A549 (cell line): ENCODE measurements around the gene PLPPR1. TPM values are rescaled to one million over a fixed set of nuclear protein-coding genes. Genes with fewer than 3 reads are reported as not detected.

ENCODE experiments used
- ATAC-seq, 2 experiments: fragments of 200-7000 bp in 1 of 2; fragments of >200 bp in 1 of 2; cut with Nextera tagmentation in 1 of 2; cut with Tn5 transposase in 1 of 2; 3 replicates each; pipeline versions ENCODE4 v1.8.0 to v1.9.1; 2018 to 2020; ENCODE audit warnings: mild to moderate bottlenecking in 1 of 2, moderate library complexity in 1 of 2
- CTCF ChIA-PET: fragments of 300-600 bp; sonication (Branson Sonifier 250); formaldehyde crosslinking; extraction: SDS; loops from one replicate; lab custom pipeline; 2021; ENCODE audit warnings: antibody characterized with exemption, inconsistent platforms; lab: Yijun Ruan, JAX
- POLR2A ChIA-PET: fragments of 350-600 bp; formaldehyde crosslinking; extraction: SDS; loops from one replicate; lab custom pipeline; 2021; ENCODE audit warnings: antibody characterized with exemption, inconsistent platforms; lab: Yijun Ruan, JAX
- DNase-seq, 2 experiments: peaks; one replicate each; pipeline versions ENCODE4 v3.0.0 to v3.0.0-alpha.2; 2011 to 2016; ENCODE audit warnings: low read depth in 1 of 2, low spot score in 1 of 2
- FAIRE-seq: peaks from 2 replicates; lab custom pipeline; 2011; peaks lifted over from hg19 to GRCh38; lab: Jason Lieb, UNC
- H3K27ac ChIP-seq, 2 experiments: fragments of >200 bp; sonication (Bioruptor Twin); formaldehyde crosslinking; 3 replicates each; pipeline ENCODE4 v1.5.1; 2016 to 2017
- H3K4me1 ChIP-seq: fragments of >200 bp; sonication (Bioruptor Twin); formaldehyde crosslinking; 3 replicates; pipeline ENCODE4 v1.6.1; 2016
- H3K4me2 ChIP-seq: fragments of >200 bp; sonication (Bioruptor Twin); formaldehyde crosslinking; 3 replicates; pipeline ENCODE4 v1.6.1; 2016
- H3K4me3 ChIP-seq: fragments of >200 bp; sonication (Bioruptor Twin); formaldehyde crosslinking; 3 replicates; pipeline ENCODE4 v1.5.1; 2016
- H3K9me3 ChIP-seq: fragments of >200 bp; sonication (Bioruptor Twin); formaldehyde crosslinking; 3 replicates; pipeline ENCODE4 v1.6.1; 2016
- BHLHE40 ChIP-seq: IDR thresholded peaks from 2 replicates; pipeline ENCODE4 v1.6.1; 2012; ENCODE audit warnings: low read depth, low read length, inconsistent platforms
- CBX8 ChIP-seq: fragments of 200-600 bp; sonication (generic); IDR thresholded peaks from 2 replicates; pipeline ENCODE4 v1.6.1; 2016
- CHD2 ChIP-seq: fragments of 150-350 bp; IDR thresholded peaks from 2 replicates; pipeline ENCODE4 v1.6.1; 2014; ENCODE audit warnings: low read length; ENCODE audit not compliant: partially characterized antibody
- EHF ChIP-seq: fragments of 250-450 bp; sonication (Bioruptor Pico); IDR thresholded peaks from 2 replicates; pipeline ENCODE4 v1.5.0; 2020; ENCODE audit warnings: mild to moderate bottlenecking
- EHMT2 ChIP-seq: fragments of 200-600 bp; sonication (generic); IDR thresholded peaks from 2 replicates; pipeline ENCODE4 v1.6.1; 2016; ENCODE audit warnings: antibody characterized with exemption, low read depth, mild to moderate bottlenecking, moderate library complexity
- EP300 ChIP-seq, 2 experiments: fragments of >200 bp; sonication (Bioruptor Twin); formaldehyde crosslinking; IDR thresholded peaks; 2 replicates in 1 of 2; 3 replicates in 1 of 2; pipeline ENCODE4 v1.6.1; 2016 to 2017
- FOSB ChIP-seq: fragments of 250-450 bp; sonication (Bioruptor Pico); IDR thresholded peaks from 2 replicates; pipeline ENCODE4 v1.5.0; 2020; ENCODE audit warnings: mild to moderate bottlenecking, moderate library complexity
- FOSL2 ChIP-seq, 2 experiments: fragments of 450-650 bp in 1 of 2; fragments of >200 bp in 1 of 2; sonication (Bioruptor Twin) in 1 of 2; formaldehyde crosslinking; IDR thresholded peaks; 2 replicates each; pipeline versions ENCODE4 v1.5.0 to v1.6.1; 2016 to 2020; ENCODE audit warnings: mild to moderate bottlenecking in 1 of 2, moderate library complexity in 1 of 2
- FOXS1 ChIP-seq: fragments of 250-450 bp; sonication (Bioruptor Pico); IDR thresholded peaks from 2 replicates; pipeline ENCODE4 v1.5.0; 2020; ENCODE audit warnings: mild to moderate bottlenecking, moderate library complexity
- HEYL ChIP-seq: fragments of 250-450 bp; sonication (Bioruptor Pico); IDR thresholded peaks from 2 replicates; pipeline ENCODE4 v1.8.0; 2021; ENCODE audit warnings: mild to moderate bottlenecking, moderate library complexity
- HOXA7 ChIP-seq: fragments of 250-450 bp; sonication (Bioruptor Pico); IDR thresholded peaks from 2 replicates; pipeline ENCODE4 v1.5.0; 2020; ENCODE audit warnings: mild to moderate bottlenecking, moderate library complexity
- JUN ChIP-seq, 2 experiments: fragments of >200 bp; sonication (Bioruptor Twin); formaldehyde crosslinking; IDR thresholded peaks; 2 replicates in 1 of 2; 3 replicates in 1 of 2; pipeline ENCODE4 v1.6.1; 2016 to 2017
- JUNB ChIP-seq: fragments of >200 bp; sonication (Bioruptor Twin); formaldehyde crosslinking; IDR thresholded peaks from 2 replicates; pipeline ENCODE4 v1.6.1; 2016
- KDM5A ChIP-seq: fragments of 200-600 bp; sonication (generic); IDR thresholded peaks from 2 replicates; pipeline ENCODE4 v1.6.1; 2016; ENCODE audit warnings: antibody characterized with exemption, mild to moderate bottlenecking
- MAFK ChIP-seq: fragments of 450-650 bp; IDR thresholded peaks from 2 replicates; pipeline ENCODE4 v1.6.1; 2014; ENCODE audit not compliant: partially characterized antibody
- MYC ChIP-seq: IDR thresholded peaks from 2 replicates; pipeline ENCODE4 v1.6.1; 2012; ENCODE audit warnings: mild to moderate bottlenecking, inconsistent platforms, low read length, improper control_type of control experiment, borderline replicate concordance
- NFE2L2 ChIP-seq: fragments of 150-350 bp; conservative IDR thresholded peaks from 2 replicates; pipeline ENCODE4 v1.6.1; 2014; ENCODE audit warnings: low read length
- NPAS2 ChIP-seq: fragments of 250-450 bp; sonication (Bioruptor Pico); IDR thresholded peaks from 2 replicates; pipeline ENCODE4 v1.8.0; 2022; ENCODE audit warnings: mild to moderate bottlenecking, moderate library complexity, borderline replicate concordance
- NR3C1 ChIP-seq: fragments of >200 bp; sonication (Bioruptor Twin); formaldehyde crosslinking; IDR thresholded peaks from 3 replicates; pipeline ENCODE4 v1.6.1; 2017
- RCOR1 ChIP-seq: fragments of 150-350 bp; IDR thresholded peaks from 2 replicates; pipeline ENCODE4 v1.6.1; 2014; ENCODE audit warnings: antibody characterized with exemption, low read length, low read depth
- RNF2 ChIP-seq: fragments of 200-600 bp; sonication (generic); IDR thresholded peaks from 2 replicates; pipeline ENCODE4 v1.6.1; 2016; ENCODE audit warnings: low read depth, mild to moderate bottlenecking, antibody characterized with exemption, moderate library complexity, borderline replicate concordance
- TFCP2L1 ChIP-seq: fragments of 250-450 bp; sonication (Bioruptor Pico); IDR thresholded peaks from 2 replicates; pipeline ENCODE4 v1.5.0; 2021; ENCODE audit warnings: mild to moderate bottlenecking
- TP53 ChIP-seq: fragments of 250-450 bp; sonication (Bioruptor Pico); IDR thresholded peaks from 2 replicates; pipeline ENCODE4 v1.5.0; 2021; ENCODE audit warnings: mild to moderate bottlenecking, moderate library complexity
- ZC3H11A ChIP-seq: fragments of 450-650 bp; IDR thresholded peaks from 2 replicates; pipeline ENCODE4 v1.6.1; 2014; ENCODE audit warnings: antibody characterized with exemption, mild to moderate bottlenecking
- ZNF302 ChIP-seq: fragments of 250-450 bp; sonication (Bioruptor Pico); IDR thresholded peaks from 2 replicates; pipeline ENCODE4 v1.9.0; 2021; ENCODE audit warnings: inconsistent platforms, mild to moderate bottlenecking, moderate library complexity
- WGBS: methylation state at CpG from one replicate; pipeline ENCODE4 v1.1.6; 2017; ENCODE audit errors: missing lambda C conversion rate; 5-methylcytosine and 5-hydroxymethylcytosine counted together
- polyA plus RNA-seq, 4 experiments: library from polyadenylated mRNA; depleted of rRNA in 3 of 4; stranded (reverse); fragments of >200 nt; fragmentation: RNase III in 1 of 4; extraction: RNeasy Plus Mini Kit Qiagen cat#74134 plus additional on column Dnase treatment in 1 of 4; gene quantifications; 2 replicates in 3 of 4; 3 replicates in 1 of 4; pipeline ENCODE4 v1.2.3, GENCODE V29; 2011 to 2017
- TF ChIP-seq, protein P1 (sequence below): fragments of 450-650 bp; IDR thresholded peaks from 2 replicates; pipeline ENCODE4 v1.6.1; 2014; ENCODE audit warnings: antibody characterized with exemption
- TF ChIP-seq, protein P2 (sequence below): IDR thresholded peaks from 2 replicates; pipeline ENCODE4 v1.6.1; 2012

Gene PLPPR1
- polyA plus RNA-seq, 2 of the 4 experiments (the other 2 are of a cell fraction): 0.06 to 1.2 TPM

DNA sequence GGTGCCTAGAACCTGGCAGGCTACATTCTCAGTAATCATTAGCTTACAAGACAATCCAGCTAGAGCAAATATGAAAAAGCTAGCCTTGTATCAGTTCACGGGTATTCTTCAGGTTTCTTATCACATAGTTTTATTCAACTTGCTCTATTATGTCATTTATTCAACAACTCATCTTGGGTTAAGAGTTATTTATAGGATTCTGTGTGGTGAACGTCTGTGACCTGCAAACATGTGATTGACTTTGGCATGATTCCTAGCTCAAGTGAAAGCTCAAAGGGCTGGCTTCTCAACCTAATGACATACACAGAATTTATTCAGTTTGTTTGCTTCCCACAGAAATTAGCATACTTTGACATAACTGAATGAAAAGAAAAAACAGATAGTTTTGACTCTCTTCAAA, 173.1 kb downstream of the PLPPR1 start:
- H3K4me1 ChIP-seq: no peaks in the 10 kb centered on the region
- H3K27ac ChIP-seq: no peak overlapping the region
- no peak for ATAC-seq
- ChIA-PET POLR2A (no interaction called here), CTCF (no interaction called here)
- TF ChIP-seq EP300 (IDR thresholded peaks at IDR 0.05) (no peak), NFE2L2 (no peak), ZC3H11A (no peak), JUNB (no peak), RNF2 (no peak)
- 0% methylated on average over 2 of the region's 2 CpGs for WGBS
- DNase-seq: no peak
- H3K4me3 ChIP-seq: no peak overlapping the region
- no peak for FAIRE-seq
- no peaks in the 10 kb centered on the region for H3K9me3 ChIP-seq
- no peak overlapping the region for H3K4me2 ChIP-seq

DNA sequence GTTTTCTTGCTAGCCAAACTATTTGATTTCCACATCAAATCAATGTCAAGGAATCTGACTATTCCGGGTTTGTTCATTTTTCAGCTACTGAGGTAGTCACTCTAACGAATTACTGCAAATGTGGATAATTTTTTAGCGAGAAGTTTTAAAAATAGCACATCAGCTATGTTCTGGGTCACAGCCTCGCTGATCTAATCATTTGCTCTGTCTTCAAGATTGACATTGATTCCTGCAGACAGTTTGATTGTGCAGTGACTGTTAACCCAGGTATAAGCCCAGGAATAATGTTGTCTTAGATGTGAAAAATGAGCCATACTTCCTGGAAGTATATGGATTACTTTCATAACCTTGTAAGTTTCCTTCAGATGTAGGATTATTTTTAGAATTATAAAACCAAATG, 181.1 kb downstream of the PLPPR1 start:
- DNase-seq (no peak), FAIRE-seq (no peak), ATAC-seq (no peak)
- no peaks in the 10 kb centered on the region for H3K9me3 ChIP-seq
- POLR2A ChIA-PET: no interaction called here
- WGBS: 17% methylated on average over 4 of the region's 4 CpGs
- TF ChIP-seq TP53 (CRISPR knock-in tag) (no peak), NR3C1 (no peak), TFCP2L1 (CRISPR knock-in tag) (no peak), FOSL2 (IDR thresholded peaks at IDR 0.05) (no peak), FOSL2 (CRISPR knock-in tag; IDR thresholded peaks at IDR 0.05) (no peak), HEYL (CRISPR knock-in tag) (no peak), EHF (CRISPR knock-in tag) (no peak), CBX8 (no peak), JUN (IDR thresholded peaks at IDR 0.05) (no peak)
- H3K4me1 ChIP-seq: no peaks in the 10 kb centered on the region
- H3K4me3 ChIP-seq: no peak overlapping the region
- no peak overlapping the region for H3K27ac ChIP-seq
- CTCF ChIA-PET: no interaction called here
- H3K4me2 ChIP-seq: no peak overlapping the region

DNA sequence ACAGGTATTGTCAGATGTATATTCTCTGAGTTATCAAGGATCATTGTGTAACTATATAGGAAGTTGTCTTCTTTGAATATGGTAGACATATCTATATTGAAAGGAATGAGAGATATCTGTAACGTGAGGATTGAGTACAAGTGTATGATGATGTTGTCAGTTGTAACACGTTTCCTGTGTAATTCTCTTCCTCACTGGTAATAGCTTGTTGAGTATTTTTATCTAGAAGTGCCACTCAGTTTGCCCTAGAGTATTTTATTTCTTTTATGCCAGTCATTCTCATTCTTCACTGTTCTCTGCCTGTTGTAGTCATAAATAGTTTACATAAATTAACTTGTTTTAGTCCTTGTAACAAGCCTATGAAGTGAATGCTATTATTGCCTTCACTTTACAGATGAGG, 184.1 kb downstream of the PLPPR1 start:
- no peaks in the 10 kb centered on the region for H3K9me3 ChIP-seq
- H3K4me1 ChIP-seq: no peaks in the 10 kb centered on the region
- DNase-seq (no peak), ATAC-seq (no peak), FAIRE-seq (peak; percentile 36)
- POLR2A ChIA-PET: no interaction called here
- H3K27ac ChIP-seq: no peak overlapping the region
- TF ChIP-seq FOSB (CRISPR knock-in tag): no peak
- TF ChIP-seq ZC3H11A: no peak
- TF ChIP-seq NFE2L2: peak; percentile 51
- no peak for TF ChIP-seq TP53 (CRISPR knock-in tag)
- TF ChIP-seq, all 56 proteins: peak for 1
- 29% methylated on average over 2 of the region's 2 CpGs for WGBS
- Histone ChIP-seq H3K4me2 (no peak overlapping the region), H3K4me3 (no peak overlapping the region)
- CTCF ChIA-PET: no interaction called here

DNA sequence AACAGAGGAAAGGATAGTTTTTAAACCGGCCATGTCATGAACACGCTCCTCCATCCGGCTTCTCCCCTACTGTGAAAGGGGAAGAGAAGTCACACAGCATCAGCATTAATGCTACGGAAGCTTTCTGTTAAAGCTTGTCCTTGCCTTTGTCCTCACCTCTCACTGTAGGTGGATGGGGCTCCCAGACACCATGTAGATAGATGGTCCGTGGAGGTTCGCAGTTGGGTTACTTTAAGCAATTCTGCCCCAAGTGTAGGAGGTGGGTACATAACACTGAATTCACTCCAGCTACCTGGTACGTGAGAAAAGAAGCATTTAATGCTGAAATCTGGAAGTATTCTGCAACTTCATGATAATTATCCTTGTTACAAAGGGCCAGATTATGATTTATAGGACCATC, 190.5 kb downstream of the PLPPR1 start:
- FAIRE-seq: no peak
- TF ChIP-seq, protein P1, sequence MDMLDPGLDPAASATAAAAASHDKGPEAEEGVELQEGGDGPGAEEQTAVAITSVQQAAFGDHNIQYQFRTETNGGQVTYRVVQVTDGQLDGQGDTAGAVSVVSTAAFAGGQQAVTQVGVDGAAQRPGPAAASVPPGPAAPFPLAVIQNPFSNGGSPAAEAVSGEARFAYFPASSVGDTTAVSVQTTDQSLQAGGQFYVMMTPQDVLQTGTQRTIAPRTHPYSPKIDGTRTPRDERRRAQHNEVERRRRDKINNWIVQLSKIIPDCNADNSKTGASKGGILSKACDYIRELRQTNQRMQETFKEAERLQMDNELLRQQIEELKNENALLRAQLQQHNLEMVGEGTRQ: no peak
- TF ChIP-seq RCOR1 (no peak), CHD2 (no peak), RNF2 (no peak)
- TF ChIP-seq, all 56 proteins: peak for 0
- WGBS: 45% methylated on average over 7 of the region's 7 CpGs
- ChIA-PET CTCF (no interaction called here), POLR2A (no interaction called here)
- no peak for ATAC-seq
- no peaks in the 10 kb centered on the region for H3K4me1 ChIP-seq
- H3K9me3 ChIP-seq: no peaks in the 10 kb centered on the region
- no peak overlapping the region for H3K4me3 ChIP-seq
- H3K4me2 ChIP-seq: no peak overlapping the region
- no peak for DNase-seq
- no peak overlapping the region for H3K27ac ChIP-seq

DNA sequence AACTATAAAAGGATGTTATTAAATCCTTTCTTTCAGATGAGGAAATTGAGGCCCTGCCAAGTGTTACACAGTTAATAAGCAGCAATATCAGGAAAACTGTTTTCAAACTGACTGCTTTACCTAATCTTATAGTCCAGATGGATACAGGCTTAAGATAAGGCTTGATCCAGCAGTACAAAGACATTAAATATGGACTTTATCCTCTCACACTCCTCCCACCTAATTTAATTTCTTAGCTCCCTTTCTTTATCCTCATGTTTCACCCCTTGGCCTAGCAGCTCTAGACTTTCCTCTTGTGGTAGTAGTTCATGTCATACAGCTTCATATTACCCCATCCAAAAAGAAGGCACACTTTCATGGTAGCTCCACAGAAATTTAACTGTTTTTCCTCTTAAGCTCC, 191.8 kb downstream of the PLPPR1 start:
- ChIA-PET CTCF (no interaction called here), POLR2A (no interaction called here)
- H3K4me1 ChIP-seq: no peaks in the 10 kb centered on the region
- H3K4me3 ChIP-seq: no peak overlapping the region
- DNase-seq (no peak), FAIRE-seq (no peak), ATAC-seq (no peak)
- no peaks in the 10 kb centered on the region for H3K9me3 ChIP-seq
- no peak overlapping the region for H3K4me2 ChIP-seq
- H3K27ac ChIP-seq: no peak overlapping the region
- TF ChIP-seq BHLHE40 (no peak), NPAS2 (CRISPR knock-in tag) (no peak), EP300 (IDR thresholded peaks at IDR 0.05) (no peak), MYC (no peak), JUNB (no peak), MAFK (no peak), TP53 (CRISPR knock-in tag) (no peak), KDM5A (no peak), FOXS1 (CRISPR knock-in tag) (no peak), FOSL2 (IDR thresholded peaks at IDR 0.05) (no peak), FOSL2 (CRISPR knock-in tag; IDR thresholded peaks at IDR 0.05) (no peak), HOXA7 (no peak), ZNF302 (no peak), EHMT2 (no peak)
- TF ChIP-seq, protein P1: no peak
- TF ChIP-seq, protein P2, sequence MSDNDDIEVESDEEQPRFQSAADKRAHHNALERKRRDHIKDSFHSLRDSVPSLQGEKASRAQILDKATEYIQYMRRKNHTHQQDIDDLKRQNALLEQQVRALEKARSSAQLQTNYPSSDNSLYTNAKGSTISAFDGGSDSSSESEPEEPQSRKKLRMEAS: no peak
